HG03378 (cell line): ENCODE measurements around the gene CELA2A.
"Not testable (repeated sequence)": the region's sequence is repeated elsewhere in the genome, so short reads cannot be mapped to it uniquely, and the experiment has no call there.

ENCODE experiments used
- ATAC-seq: cut with Tn5 transposase; IDR thresholded peaks from one replicate; pipeline ENCODE4 v1.9.1; 2021; ENCODE audit warnings: mild to moderate bottlenecking, moderate library complexity; ENCODE audit not compliant: unreplicated experiment

The CELA2A gene

GRCh38 chr1:15491010-15491409 lies 34.5 kb downstream of the CELA2A start:
- not testable (repeated sequence) for ATAC-seq

GRCh38 chr1:15492596-15492995 lies 36.1 kb downstream of the CELA2A start:
- no peak for ATAC-seq

GRCh38 chr1:15493869-15494390 lies 37.4 kb downstream of the CELA2A start:
- no peak for ATAC-seq

- ATAC-seq: no peak
Measured at GRCh38 chr1:15500184-15501178, 43.9 kb downstream of the CELA2A start.

GRCh38 chr1:15501208-15502032 lies 44.9 kb downstream of the CELA2A start:
- ATAC-seq: no peak

- ATAC-seq: no peak
Measured at GRCh38 chr1:15504436-15504835, 47.9 kb downstream of the CELA2A start.

GRCh38 chr1:15506831-15507230 lies 50.3 kb downstream of the CELA2A start:
- no peak for ATAC-seq

GRCh38 chr1:15507278-15507677 lies 50.7 kb downstream of the CELA2A start:
- ATAC-seq: no peak

GRCh38 chr1:15508700-15509487 lies 52.4 kb downstream of the CELA2A start:
- ATAC-seq: no peak

- ATAC-seq: no peak
Measured at GRCh38 chr1:15509586-15509985, 53.1 kb downstream of the CELA2A start.

- no peak for ATAC-seq
Measured at GRCh38 chr1:15510611-15511405, 54.3 kb downstream of the CELA2A start.

GRCh38 chr1:15513192-15513591 lies 56.7 kb downstream of the CELA2A start:
- ATAC-seq: no peak

- no peak for ATAC-seq
Measured at GRCh38 chr1:15513919-15514318, 57.4 kb downstream of the CELA2A start.

- not testable (repeated sequence) for ATAC-seq
Measured at GRCh38 chr1:15514557-15514956, 58.0 kb downstream of the CELA2A start.

GRCh38 chr1:15515022-15515663 lies 58.6 kb downstream of the CELA2A start:
- ATAC-seq: no peak

GRCh38 chr1:15519625-15520024 lies 63.1 kb downstream of the CELA2A start:
- no peak for ATAC-seq

GRCh38 chr1:15521206-15521906 lies 64.8 kb downstream of the CELA2A start:
- not testable (repeated sequence) for ATAC-seq
